Measurements from ENCODE around the gene RACK1. TPM values are rescaled to one million over a fixed set of nuclear protein-coding genes. Genes with fewer than 3 reads are reported as not detected.

The RACK1 gene
- total and polyA plus RNA-seq, 2 of the 13 experiments (the other 11 are each of a cell fraction or from before 2014, with no cell fraction given) = 2,514 to 6,141 TPM

DNA sequence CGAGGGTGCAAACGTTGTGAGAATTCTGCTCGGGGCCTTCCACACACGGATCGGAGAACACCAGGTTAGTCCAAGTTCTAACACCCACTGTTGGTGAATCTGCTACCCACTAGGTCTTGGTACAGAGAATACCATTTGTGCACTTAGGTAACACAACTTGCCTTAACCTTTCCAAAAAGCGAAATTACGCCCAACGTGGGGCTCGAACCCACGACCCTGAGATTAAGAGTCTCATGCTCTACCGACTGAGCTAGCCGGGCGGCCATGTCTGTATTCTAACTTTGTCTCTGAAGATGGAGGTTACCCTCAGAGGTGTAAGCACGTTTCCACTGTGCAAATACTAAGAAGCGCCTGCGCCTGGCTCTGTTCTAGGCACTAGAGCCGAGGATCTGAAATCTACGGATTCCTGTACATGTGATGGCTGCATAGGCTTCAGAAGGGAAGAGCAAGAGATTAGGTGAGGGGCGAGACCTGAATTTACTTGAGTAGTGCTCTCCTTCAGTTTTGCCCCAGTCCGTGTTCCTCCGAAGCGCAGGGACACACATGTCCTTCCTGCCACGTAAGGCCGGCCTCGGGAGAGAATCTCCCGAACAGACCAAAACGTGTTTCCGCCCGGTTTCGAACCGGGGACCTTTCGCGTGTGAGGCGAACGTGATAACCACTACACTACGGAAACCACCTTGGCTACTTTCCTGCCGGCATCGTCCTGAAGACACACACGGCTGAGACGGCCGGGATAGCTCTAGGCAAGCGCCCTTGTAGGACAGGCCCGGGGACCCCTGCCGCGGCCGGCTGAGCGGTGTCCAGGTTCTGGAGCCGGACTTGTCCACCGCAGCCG, 21.7 kb downstream of the RACK1 start (continued):
- TF ChIP-seq, protein P1, sequence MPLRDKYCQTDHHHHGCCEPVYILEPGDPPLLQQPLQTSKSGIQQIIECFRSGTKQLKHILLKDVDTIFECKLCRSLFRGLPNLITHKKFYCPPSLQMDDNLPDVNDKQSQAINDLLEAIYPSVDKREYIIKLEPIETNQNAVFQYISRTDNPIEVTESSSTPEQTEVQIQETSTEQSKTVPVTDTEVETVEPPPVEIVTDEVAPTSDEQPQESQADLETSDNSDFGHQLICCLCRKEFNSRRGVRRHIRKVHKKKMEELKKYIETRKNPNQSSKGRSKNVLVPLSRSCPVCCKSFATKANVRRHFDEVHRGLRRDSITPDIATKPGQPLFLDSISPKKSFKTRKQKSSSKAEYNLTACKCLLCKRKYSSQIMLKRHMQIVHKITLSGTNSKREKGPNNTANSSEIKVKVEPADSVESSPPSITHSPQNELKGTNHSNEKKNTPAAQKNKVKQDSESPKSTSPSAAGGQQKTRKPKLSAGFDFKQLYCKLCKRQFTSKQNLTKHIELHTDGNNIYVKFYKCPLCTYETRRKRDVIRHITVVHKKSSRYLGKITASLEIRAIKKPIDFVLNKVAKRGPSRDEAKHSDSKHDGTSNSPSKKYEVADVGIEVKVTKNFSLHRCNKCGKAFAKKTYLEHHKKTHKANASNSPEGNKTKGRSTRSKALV (CRISPR knock-in tag; IDR thresholded peaks at IDR 0.05) = peak; percentile 66
- TF ChIP-seq, protein P2, sequence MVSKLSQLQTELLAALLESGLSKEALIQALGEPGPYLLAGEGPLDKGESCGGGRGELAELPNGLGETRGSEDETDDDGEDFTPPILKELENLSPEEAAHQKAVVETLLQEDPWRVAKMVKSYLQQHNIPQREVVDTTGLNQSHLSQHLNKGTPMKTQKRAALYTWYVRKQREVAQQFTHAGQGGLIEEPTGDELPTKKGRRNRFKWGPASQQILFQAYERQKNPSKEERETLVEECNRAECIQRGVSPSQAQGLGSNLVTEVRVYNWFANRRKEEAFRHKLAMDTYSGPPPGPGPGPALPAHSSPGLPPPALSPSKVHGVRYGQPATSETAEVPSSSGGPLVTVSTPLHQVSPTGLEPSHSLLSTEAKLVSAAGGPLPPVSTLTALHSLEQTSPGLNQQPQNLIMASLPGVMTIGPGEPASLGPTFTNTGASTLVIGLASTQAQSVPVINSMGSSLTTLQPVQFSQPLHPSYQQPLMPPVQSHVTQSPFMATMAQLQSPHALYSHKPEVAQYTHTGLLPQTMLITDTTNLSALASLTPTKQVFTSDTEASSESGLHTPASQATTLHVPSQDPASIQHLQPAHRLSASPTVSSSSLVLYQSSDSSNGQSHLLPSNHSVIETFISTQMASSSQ (IDR thresholded peaks at IDR 0.05; ENCODE audit: low read depth) = 0 out of 2 replicates have a peak, but pooled peaks have one; percentile 44
- TF ChIP-seq, protein P2 (CRISPR knock-in tag; IDR thresholded peaks at IDR 0.05; ENCODE audit: borderline replicate concordance) = 0 out of 2 replicates have a peak, but pooled peaks have one; percentile 29
- TF ChIP-seq TBP (CRISPR knock-in tag; IDR thresholded peaks at IDR 0.05) (peak; percentile 50; the same call in 1 of the 2 replicates), ZNF331 (CRISPR knock-in tag; IDR thresholded peaks at IDR 0.05) (peak; percentile 90), ZNF891 (CRISPR knock-in tag; IDR thresholded peaks at IDR 0.05) (peak; percentile 87), KDM3A (CRISPR knock-in tag; IDR thresholded peaks at IDR 0.05; ENCODE audit: low read depth) (no peak; the same call in 1 of the 2 replicates), U2AF1 (optimal IDR thresholded peaks at IDR 0.05; ENCODE audit: low read depth, low read length) (peak; percentile 59), HNRNPL (IDR thresholded peaks at IDR 0.05; ENCODE audit: low read depth, low read length) (no peak), ZNF451 (CRISPR knock-in tag; IDR thresholded peaks at IDR 0.05) (peak; percentile 49; the same call in 1 of the 2 replicates), ZNF333 (CRISPR knock-in tag; IDR thresholded peaks at IDR 0.05; ENCODE audit: borderline replicate concordance) (peak; percentile 79; the same call in 1 of the 2 replicates), FOXP1 (IDR thresholded peaks at IDR 0.05) (no peak), FOXP1 (CRISPR knock-in tag; IDR thresholded peaks at IDR 0.05) (peak; percentile 29; the same call in 1 of the 2 replicates), ZNF235 (CRISPR knock-in tag; IDR thresholded peaks at IDR 0.05; ENCODE audit: borderline replicate concordance) (0 out of 2 replicates have a peak, but pooled peaks have one; percentile 83), HIVEP1 (CRISPR knock-in tag; IDR thresholded peaks at IDR 0.05) (peak; percentile 56), RARG (CRISPR knock-in tag; IDR thresholded peaks at IDR 0.05; ENCODE audit: low read depth) (no peak), MIER3 (CRISPR knock-in tag; IDR thresholded peaks at IDR 0.05; ENCODE audit: borderline replicate concordance) (peak; percentile 51; the same call in 1 of the 2 replicates), POLR2AphosphoS2 (IDR thresholded peaks at IDR 0.05; ENCODE audit: low read depth, low read length) (no peak), ARNT (IDR thresholded peaks at IDR 0.05) (no peak), ZBTB38 (CRISPR knock-in tag; IDR thresholded peaks at IDR 0.05) (no peak), JARID2 (CRISPR knock-in tag; IDR thresholded peaks at IDR 0.05; ENCODE audit: insufficient replicate concordance) (no peak), IKZF4 (CRISPR knock-in tag; IDR thresholded peaks at IDR 0.05; ENCODE audit: borderline replicate concordance, low read depth, not compliant biosample characterization) (no peak), ZNF7 (CRISPR knock-in tag; IDR thresholded peaks at IDR 0.05) (no peak; the same call in 1 of the 2 replicates), ZNF616 (CRISPR knock-in tag; IDR thresholded peaks at IDR 0.05; ENCODE audit: low read depth) (peak; percentile 78; the same call in 1 of the 2 replicates), ZNF567 (CRISPR knock-in tag; IDR thresholded peaks at IDR 0.05; ENCODE audit: borderline replicate concordance) (peak; percentile 98; the same call in 1 of the 2 replicates), ZNF816 (CRISPR knock-in tag; IDR thresholded peaks at IDR 0.05; ENCODE audit: borderline replicate concordance) (peak; percentile 85)

All from HepG2 (cell line).